Loucy (cell line): ENCODE measurements around the gene LETM1.

Experiments
- CTCF ChIP-seq: fragments of 200-600 bp; sonication (generic); conservative IDR thresholded peaks from 2 replicates; pipeline ENCODE4 v1.5.1; 2014; ENCODE audit warnings: mild to moderate bottlenecking, antibody characterized with exemption, low read length
- EZH2phosphoT487 ChIP-seq: fragments of 200-600 bp; IDR thresholded peaks from 2 replicates; pipeline ENCODE4 v1.6.1; 2018; ENCODE audit warnings: antibody characterized with exemption, mild to moderate bottlenecking, moderate library complexity, borderline replicate concordance

GRCh38 chr4:1790005-1790404 is 66.0 kb downstream of the LETM1 start:
- no peak for TF ChIP-seq CTCF
- TF ChIP-seq EZH2phosphoT487, result no peak
